ENCODE data around the gene SMIM22.

SMIM22 gene

DNA sequence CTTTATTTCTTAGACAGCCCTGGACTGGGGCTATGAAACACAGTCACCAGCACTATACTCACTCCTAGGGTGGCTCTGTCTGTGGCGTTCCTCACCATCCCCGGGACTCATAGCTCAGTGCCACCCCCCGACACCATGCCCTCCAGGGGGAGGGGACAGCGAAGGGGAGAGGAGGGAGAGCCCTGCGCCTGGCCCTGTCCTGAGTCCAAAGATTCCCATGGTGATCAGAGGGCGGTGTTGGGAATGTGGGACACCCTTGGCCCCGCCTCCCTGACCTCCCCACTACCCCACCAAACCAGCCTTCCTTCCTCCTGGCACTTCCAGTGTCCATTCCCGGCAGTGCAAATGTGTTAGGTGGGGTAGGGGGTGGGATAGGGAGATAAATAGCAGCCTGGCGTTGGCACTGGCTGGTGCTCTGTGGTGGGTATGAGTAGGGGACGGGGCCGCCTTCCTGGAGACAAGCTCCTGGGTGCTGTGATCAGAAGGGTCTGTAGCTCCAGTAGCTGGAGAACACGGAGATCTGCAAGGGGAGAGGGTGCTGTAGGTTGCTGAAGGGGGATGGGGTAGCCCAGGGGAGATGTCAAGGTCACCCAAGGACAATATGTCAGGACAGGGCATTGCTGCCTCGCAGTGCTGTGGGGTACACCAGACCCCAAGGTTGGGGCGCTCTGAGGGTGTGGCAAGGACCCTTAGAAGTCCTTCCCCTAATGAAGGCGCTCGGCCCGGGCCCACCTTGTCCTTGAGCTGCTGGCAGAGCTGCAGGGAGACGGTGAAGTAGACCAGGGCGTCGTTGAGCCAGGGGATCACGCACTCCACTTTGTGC, 2.0 kb downstream of the SMIM22 start:
- DNase-seq = no peak

DNA sequence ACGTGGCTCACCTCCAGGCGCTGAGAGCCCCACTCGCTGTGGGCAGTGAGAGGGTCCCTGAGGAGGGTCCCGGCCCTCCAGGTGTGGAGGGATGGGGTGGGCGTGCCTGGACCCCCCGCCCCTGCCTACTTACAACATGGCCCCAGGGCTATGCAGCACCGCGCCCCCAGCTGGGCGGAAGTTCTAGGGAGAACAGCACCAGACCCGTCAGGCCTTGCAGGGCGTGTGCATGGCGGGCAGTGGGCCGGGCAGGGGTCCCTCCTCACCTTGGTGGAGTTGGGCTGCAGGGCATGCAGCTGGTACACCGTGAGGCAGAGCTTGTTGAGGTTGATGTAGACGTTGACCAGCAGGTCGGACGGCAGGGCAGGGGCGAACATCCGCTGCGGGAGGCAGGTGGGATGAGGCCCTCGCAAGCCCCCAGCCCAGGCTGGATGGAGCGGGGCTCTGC, 2.7 kb downstream of the SMIM22 start:
- no peak for DNase-seq

DNA sequence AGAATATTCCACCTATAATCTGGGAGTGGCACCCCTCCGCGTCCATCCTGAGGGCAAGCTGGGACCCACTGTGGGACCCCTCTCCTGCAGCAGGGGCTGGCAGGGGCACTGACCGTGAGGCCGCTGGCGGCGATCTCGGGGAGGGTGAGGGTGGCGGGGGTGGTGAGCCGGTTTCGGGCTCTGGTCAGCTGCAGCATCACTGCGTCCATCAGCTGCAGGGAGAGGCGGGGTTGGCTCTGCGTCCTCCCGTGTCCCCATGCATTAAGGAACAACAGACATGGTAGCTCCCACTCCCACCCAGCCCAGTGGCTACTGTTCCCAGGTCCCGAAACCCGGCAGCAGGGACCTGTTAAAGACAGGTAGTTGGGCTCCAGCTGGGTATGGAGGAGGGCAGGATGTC, 3.3 kb downstream of the SMIM22 start:
- no peak for DNase-seq

DNA sequence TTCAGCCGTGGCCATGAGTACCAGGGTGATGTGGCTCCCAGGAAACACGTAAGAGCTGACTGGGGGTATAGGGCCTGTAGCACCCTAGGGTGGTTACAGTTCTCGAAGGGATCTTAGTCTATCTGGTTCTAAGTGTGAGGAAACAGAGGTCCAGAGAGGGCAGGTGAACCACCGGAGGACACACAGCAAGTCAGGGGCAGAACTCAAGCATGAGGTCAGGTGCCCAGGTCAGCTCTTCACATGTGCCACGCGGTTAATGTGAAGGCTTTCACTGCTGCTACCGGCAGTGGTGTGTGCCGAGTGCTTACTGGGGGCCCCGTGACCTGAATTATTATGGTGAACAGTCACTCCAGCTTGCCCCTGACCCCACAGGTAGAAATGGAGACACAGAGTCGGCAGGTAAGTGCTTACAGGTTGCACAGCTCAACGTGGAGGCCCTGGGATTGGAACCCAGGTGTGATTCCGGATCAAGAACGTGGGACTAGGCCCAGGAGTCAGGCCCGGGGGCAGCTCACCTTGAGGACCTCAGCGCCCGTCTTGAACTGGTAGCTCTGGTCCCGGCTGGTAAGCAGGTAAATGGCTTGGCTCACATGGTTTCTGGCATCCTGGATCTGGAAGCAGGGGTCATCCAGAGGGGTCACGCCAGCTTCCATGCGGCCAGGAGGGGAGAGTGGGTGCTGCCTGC, 4.1 kb downstream of the SMIM22 start:
- no peak for DNase-seq

DNA sequence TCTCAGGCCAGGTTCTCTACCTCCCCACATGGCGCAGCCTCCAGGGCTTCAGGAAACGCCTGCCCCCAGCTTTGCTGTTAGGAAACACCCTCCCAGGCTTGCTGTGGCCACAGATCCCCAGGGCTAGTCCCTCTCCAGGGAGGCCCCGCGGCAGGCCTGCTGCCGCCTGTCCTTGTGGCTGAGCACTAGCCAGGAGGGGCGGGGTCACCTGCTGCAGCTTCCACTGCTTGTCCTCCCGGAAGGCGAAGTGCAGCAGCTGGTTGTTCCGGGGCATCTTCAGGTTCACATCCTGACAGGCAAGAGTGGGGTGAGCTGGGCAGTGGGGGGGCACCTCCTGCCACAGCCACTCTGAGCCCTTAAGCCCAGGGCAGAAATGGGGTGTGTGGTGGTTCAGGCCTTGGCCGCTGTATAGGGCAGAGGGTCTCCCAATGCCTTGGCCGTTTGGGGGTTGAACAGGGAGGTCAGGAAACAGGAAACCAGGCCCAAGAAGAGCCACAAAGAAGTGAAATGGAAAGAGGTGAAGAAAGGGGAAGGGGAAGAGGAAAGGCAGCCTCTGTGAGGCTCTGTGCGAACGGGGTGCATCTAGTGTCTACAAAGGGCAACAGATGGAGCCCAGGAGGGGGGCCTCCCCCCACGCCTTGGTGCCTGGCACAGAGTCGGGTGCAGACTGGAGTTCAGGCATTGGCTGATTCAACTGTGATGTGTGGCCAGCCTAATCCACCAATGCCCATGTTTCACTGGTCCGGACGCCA, 5.3 kb downstream of the SMIM22 start:
- DNase-seq = no peak

DNA sequence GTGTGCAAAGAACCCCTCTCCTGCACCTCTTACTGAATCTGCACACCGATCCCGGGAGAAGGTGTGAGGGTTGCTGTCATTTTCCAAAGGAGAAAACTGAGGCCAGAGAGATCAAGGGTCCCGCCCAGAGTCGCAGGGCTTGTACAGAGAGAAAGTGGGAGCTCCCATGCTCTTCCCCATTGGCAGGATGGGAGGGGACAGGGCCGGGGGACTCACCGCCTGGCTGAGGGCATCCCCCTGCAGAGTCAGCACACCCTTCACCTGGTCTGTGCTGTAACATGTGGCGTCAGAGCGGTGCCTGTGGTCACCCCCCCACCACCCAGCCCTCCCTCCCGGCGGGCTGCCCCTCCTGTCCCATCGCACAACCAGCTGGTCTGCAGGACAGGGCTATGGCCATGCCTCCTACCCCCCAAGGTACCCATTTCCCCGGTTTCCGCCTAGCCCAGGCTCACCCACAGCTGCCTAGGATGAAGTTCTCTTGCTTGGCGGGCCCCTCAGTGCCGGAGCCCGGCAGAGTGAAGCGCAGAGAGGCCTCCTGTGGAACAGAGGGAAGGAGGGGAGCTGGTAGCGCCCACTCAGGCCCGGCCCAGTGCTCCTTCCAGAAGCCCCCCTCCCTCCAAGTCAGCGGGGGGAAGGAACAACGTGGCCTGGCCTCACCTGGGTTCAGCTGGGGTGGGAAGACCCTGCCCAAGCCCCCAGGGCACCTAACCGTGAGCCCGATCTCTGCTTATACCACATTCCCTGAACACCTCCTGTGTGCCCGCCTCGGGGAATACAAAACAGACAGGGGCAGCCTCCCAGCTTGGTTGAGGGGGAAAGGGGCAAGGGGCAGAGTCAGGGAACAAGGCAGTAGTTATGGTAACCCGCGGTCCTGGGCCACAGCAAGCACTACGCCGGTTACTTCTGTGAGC, 6.1 kb downstream of the SMIM22 start:
- DNase-seq = no peak

DNA sequence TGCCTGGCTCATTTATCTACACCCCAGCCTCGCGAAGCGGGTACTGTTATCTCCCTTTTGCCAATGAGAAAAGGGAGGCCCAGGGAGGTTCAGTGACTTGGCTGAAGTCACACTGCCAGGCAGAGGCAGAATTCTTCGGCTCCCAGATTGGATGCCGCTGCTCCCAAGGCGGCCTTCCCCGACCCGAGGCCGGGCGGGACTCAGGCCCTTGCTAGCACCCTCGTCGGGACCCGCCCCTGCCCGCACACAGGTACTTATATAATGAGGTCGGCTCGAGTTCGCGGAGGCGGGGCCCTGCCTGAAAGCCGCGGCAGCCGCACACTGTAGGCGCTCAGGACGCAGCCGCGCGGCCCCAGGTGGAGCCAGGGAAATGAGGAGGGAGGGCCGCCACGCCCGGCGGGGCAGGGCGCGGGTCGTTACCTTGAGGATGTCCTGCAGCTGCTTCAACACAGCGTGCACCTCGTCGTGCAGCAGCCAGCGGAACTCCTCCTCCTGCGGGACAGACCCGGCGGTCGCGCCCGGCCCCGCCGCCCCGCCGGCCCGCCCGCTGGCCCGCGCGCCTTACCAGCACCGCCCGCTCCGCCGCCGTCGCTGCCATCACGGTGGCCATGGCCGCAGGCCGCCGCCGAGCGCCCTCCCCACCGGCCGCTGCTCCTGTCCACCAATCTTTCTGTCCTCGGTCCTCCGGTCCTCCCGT, 6.9 kb downstream of the SMIM22 start, which contains the start of gene ROGDI:
TSS of gene ROGDI (minus strand) at position 672 of the 697 bp plus-strand sequence. CDS start at position 610, 62 bp downstream.
- no peak for DNase-seq

DNA sequence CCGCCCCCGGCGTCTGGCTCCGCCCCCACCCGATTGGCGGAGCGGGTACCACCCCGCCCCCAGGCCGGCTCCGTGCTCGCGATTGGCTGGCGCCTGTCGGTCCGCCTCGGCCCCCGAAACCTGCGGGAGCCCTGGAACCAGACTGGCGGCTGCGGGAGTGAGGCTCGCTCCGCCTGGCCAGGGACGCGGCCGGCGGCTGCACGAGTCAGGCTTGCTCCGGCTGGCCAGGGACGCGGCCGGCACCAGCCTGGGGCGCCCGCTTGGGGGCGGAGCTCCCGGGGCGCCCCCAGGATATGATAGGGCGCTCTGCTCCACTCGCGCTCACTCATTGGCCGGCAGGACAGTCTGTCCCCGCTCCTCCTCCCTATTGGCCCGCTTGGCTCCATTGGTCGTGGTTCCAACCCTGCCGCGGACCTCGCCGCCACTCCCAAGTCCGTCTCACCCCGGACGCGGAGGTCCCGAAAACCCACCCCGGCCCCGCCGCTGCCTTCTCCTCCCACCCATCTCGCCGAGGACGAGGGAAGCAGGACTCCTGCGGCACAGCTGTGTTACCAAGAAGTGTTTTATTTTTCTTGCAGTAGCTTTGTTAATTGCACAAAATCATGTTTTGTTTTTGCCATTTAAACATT, 7.6 kb downstream of the SMIM22 start:
- peak; percentile 89 for DNase-seq

DNA sequence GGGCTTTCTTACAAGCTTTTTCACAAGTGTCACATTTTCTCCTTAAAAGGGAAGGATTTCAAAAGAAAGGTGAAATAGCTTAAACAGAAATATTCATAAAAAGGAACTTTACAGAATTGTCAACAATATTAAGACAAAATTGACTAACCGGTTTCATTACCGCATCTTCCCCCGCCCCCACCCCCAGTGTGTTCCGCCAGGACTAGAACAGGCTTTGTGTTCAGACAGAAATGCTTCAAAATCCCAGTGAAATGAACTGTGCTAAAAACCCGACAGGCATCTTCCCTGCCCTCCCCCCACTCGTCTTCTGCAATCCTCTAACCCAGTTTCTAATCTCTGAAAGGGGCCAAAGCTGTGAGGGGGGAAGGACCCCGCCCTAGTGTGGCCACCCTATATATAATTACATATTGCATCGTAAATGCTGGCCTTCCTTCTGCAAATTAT, 8.3 kb downstream of the SMIM22 start:
- no peak for DNase-seq

DNA sequence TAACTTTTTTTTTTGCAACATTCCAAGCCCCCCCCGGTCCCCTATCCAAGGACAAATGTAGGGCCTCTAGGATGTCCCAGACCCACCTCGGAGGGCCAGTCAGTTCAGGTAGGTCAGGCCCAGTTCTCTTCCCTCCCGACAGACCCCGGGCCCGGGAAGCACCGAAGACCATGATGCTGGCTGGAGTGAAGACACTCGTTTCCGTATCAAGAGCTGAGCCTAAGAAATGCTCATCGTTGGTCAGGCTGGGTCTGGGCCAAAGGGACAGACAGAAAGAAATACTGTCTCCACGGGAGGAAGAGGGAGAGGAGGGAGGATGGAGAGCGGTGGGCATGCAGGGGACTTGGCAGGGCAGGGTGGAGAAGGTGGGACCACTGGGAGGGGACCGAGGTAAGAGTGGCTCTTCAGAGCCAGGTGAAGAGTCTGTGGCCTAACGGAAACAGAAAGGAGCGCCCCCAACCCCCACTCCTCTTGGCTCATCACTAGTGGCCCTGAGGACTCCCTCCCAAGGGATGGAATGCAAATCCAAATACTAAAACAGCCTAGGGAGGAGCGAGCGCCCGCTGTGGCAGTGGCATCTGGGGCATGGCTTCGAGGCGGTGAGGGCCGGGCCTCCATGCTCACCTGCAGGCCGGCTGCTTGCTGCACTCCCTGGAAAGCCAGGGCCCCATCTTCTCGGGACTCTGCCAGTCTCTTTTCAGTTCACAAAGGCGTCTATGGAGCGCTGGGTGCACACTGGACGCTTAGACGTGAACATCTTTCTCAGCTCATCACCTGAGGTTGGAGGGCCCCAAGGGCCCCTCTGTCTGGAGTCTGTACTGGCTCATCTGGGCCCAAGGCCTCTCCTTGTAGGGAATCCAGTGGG, 9.0 kb downstream of the SMIM22 start:
- no peak for DNase-seq

DNA sequence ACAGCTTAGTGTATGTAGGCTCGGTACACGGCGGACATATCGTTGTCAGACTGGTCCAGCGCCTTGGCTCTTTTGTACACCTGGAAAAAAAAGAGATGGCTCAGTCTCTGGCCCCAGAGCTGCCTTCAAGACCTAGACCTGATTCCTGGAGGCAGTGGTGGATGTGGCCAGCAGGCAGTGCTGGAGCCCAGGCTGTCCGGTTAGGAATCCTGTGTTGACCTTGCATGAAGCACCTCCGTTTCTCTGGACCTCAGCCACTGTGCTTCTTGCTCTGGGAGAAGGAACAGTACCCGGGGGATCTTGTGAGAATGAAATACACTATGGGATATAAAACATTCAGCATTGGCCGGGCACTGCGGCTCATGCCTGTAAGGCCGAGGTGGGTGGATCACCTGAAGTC, 10.1 kb downstream of the SMIM22 start:
- no peak for DNase-seq

DNA sequence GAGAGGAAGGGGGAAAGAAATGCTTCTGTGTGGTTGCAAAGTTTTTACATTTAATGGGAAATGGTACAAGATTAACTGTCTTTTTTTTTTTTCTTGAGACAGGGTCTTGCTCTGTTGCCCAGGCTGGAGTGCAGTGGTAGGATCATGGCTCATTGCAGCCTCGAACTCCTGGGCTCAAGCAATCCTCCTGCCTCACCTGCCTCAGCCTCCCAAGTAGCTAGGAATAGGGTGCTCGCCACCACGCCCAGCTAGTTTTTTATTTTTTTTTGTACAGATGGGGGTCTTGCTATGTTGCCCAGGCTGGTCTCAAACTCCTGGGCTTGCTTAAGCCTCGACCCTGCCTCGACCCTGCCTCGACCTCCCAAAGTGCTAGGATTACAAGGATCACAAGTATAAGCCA, 11.1 kb downstream of the SMIM22 start:
- DNase-seq = no peak

DNA sequence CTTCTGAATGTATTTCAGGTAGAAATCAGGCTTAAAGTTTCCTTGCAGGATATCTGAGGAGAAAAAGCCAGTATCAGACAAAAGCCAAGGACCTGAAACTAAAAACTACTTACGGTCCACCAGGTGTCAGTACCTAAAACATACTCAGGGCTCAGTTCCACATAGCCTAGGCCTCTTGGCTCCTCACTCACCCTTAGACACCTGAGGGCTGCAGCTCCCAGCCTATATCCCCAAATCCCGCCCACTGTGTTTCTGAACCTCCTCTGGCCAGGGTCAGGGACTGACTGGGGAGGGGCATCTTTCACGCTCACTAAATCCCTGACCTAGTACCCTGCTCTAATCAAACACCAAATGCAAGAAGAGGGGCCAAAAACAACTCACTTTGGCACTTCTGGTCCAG, 16.1 kb downstream of the SMIM22 start:
- DNase-seq = no peak

DNA sequence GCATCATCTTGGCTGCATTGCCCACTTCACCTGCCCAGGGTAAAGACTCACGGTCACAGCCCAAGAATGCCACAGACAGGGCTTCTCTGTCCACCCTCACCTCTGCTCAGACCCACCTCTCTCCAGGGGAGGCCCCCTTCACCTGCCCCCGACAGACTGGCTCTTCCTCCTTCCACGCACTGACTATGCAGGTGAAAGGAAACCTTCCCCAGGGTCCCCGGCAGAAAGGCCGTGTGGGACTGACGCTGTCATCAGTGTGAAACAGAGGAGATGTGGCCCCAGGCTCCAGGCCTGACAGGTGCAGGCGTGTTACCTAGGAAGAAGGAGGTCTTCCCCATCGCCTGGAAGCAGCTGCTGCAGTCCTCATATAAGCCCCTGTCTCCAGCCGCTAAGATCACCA, 16.6 kb downstream of the SMIM22 start:
- no peak for DNase-seq

DNA sequence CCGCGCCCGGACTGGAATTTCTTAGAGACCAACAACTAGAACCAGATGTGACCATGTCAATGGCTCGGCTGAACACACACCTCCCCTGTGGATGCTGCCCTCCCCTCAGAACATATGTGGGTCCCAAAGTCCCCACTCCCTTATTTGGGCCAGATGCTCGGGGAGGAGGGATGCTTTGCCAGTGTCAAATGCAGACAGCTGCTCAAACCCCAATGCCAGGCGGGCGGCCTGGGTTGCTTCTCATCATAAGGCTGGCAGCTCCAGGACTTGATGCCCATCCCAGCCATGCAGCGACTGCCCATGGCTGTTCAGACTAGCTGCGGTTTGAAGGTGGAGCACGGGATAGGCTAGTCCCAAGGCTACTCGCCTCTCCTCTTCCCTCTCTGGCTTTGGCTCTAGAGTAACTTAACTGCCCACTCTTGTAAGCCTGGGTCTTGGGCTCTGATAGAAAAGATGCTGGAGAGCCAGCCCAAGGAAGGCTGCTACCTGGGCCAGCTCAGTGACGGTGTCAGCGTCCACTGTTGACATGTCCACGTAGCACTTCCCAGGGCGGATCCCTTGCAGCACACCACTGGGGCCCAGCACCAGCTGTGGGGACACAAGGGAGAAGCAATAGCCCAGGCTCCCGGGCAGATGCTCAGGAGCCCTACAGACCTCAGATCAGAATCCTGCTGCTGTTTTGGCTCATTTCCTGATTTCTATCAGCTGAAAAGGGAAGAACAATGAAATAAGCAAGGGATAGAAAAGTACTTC, 18.3 kb downstream of the SMIM22 start:
- DNase-seq = no peak

DNA sequence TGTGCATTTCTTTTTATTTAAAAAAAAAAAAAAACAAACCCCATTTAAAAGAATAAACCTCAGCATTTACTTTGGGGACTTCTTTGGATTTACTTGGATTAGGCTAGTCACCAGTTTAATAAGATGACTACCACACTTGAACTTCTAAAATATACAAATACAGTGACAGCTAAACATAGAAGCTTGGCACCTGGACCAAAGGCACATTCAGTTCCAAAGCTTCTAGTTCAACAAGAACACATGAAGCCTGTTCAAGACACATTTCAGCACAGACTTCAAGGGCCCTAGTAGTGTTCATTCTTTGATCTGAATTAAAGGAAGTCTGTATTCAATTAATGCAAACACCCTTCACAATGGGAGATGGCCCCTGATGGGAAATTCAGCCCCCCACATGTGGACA, 18.9 kb downstream of the SMIM22 start:
- DNase-seq = no peak

DNA sequence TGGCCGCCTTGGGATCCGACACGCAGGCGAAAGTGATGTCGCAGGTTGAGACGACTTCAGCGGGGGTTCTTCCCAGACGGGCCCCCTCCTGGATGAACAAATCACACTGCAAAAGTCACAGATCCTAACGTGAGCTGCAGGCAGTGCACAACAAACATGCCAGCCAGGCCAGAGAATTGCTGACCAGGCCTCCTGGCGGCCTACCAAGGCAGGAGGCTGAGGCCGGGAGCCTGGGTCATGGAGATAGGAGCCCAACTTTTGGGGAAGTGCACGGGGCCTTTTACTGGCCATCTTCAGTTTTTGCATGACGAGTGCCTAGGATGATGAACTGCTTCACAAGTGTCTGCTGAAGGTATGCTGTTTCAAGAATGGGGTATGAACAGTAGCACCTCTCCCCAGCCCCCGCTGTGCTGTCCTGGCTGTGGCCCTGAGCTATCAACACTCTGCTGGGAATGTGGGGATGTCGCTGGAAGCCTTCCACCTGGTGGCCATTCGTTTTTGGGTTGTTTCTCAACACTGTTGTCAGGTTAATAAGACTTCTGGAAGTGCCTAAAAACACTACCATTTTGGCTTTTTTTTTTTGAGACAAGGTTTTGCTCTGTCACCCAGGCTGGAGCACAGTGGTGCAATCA, 19.5 kb downstream of the SMIM22 start:
- DNase-seq = no peak

DNA sequence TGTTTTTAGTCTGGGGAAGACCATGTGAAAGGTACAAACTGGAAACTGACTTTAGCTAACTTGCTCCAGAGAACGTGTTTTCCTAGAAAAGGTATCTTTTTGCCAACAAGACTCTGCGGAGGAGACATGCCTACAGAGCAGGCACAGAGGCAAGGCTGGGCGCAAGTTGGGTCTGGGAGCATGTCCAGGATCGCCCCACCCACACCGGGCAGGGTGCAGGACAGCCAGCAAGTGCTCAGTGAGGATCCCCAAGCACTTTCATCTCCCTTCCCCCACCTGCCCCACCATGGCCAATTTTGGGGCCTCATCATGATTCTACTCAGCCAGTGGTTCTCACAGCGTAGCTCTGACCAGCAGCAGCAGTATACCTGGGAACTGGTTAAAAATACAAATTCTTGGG, 25.5 kb downstream of the SMIM22 start:
- no peak for DNase-seq

DNA sequence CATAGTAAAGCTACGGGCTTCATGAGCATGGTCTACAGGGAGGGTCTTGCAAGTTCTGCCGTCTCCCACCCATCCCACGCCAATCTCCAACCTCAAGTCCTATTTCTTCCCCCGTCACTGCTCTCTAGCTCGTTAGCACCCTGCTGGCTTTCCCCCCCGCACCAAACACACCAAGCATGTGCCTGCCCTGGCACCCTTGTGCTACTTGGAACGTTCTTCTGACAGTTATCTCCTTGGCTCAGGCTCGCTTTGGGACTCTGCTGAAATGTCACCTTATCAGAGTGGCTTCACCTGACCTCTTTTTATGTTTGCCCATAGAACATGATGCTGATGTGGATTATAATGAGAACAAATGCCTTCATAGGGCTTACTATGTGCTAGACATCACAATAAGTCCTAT, 30.0 kb downstream of the SMIM22 start:
- DNase-seq = no peak

Measured in GOT3 (cell line).